ENCODE results near the gene ITPKB. TPM values are rescaled to one million over a fixed set of nuclear protein-coding genes. Genes with fewer than 3 reads are reported as not detected.
"Not testable (repeated sequence)": the region's sequence is repeated elsewhere in the genome, so short reads cannot be mapped to it uniquely, and the experiment has no call there.

Gene ITPKB
- total RNA-seq, 1 experiment from 2014 or later: 1.4 TPM

DNA sequence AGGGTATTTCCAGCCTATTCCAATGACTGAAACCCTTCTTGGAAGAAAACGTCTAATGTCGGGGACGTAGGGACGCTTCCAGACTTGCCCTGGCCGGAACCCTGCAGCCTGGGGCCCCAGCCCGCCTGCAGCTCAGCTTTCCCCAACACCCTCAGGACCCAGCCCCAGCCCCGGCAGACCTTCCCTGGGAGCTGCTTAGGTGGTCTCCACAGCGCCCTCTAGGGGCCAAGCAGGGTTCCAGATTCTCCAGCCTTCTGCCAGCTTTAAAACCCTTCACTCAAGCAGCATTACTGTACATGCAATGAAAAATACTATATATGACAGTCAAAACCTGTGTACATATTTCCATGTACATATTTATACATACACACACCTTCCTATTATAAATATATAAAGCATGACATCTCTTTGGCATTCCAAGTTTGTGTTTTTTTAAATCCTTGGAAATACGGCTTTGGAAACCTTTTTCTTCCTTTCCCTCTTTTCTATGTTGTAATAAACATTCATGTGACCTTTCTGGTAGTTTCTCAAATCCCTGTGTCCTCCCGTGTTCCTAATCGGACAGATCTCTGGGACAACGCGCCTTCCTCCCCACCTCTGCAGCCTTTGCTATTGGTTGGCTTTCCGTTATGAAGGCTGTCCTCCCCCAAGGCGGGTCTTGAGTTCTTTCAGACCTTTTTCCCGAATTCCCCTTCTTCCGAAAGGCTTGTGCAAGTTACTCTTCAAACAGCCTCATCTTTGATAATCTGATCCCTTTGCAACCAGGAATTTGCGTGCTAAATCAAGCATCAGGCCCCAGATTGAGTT, 130.2 kb downstream of the ITPKB start:
- peak; percentile 66 for DNase-seq (ENCODE audit: extremely low read depth, low read depth)

DNA sequence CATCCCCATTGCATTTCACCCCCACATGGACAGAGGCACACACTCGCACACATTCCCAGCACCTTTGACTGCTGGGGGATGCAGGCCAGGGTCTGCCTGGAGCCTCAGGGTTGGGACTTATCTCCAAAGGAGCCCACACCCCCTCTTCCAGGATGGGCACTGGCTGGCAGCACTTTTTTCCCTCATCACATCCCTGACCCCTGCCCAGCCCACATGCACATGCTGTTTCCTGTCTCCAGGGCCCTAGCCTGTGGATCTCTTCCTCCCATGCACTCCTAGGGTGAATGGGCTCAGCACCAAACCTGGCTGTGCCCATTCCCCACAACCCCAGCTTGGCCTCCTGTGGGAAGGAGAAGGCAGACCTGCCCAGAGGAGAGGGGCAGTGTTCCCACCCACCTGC, 131.3 kb downstream of the ITPKB start:
- DNase-seq (ENCODE audit: extremely low read depth, low read depth): no peak

DNA sequence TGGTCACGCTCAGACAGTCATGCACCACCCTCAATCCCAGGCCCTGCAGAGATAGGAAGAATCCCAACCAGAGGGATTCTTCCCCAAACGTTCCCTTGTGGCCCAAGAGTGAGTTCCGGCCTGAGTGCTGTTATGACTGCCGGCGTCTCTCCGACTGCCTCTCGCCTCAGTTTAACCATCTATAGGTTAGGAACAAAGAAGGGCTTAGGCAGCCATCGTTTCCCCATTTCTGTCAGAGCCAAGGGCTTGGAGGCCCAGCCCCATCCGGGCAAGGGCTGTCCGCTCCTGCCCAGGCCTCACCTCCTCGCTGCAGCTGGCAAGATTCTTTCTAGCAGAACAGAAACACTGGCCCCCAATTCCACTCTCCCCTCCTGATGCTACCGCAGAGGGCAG, 131.8 kb downstream of the ITPKB start:
- no peak for DNase-seq (ENCODE audit: extremely low read depth, low read depth)

DNA sequence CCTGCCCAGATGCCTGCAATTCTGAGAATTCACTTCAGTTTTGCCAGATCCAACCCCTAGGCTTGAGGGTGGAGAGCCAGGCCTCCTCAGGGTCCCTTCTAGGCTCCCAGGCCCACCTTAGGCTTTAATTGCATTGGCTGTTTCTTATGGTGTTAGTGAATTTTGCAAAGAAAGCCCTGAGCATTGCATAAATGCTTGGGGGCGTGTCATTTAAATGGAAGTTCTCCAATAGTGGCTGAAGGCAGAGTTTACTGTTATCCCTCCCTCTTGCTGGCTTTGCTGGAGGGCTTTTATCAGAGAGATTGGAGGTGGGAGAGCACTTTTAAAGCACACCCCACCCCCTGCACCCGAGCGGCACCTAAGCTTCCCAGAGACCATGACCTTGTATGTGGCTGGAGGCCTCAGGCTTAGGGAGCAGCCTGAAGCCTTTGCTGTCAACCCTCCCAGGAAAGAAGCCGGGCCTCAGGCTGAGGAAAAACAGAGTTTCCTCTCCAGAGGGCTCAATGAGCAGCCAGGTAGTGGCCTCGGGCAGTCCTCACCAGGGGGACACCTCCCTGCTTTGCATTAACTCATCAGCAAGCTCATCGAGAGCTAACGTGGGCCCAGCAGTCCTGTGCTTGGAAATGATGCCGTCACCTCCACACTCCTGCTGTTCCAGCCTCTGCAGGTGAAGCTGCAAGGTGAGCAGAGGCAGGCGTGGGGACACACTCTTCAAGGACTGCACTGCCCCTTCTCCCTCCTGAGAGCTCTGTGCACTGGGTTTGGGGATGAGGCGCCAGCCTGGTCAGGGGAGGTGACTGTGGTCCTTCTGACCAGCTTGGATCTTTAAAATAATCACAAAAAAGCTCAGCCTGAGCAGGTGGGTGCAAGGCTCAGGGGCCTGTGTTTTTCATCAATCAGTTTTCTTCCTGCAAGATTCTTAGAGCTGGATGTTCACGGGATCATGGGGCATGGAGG, 132.5 kb downstream of the ITPKB start:
- no peak for DNase-seq (ENCODE audit: extremely low read depth, low read depth)

DNA sequence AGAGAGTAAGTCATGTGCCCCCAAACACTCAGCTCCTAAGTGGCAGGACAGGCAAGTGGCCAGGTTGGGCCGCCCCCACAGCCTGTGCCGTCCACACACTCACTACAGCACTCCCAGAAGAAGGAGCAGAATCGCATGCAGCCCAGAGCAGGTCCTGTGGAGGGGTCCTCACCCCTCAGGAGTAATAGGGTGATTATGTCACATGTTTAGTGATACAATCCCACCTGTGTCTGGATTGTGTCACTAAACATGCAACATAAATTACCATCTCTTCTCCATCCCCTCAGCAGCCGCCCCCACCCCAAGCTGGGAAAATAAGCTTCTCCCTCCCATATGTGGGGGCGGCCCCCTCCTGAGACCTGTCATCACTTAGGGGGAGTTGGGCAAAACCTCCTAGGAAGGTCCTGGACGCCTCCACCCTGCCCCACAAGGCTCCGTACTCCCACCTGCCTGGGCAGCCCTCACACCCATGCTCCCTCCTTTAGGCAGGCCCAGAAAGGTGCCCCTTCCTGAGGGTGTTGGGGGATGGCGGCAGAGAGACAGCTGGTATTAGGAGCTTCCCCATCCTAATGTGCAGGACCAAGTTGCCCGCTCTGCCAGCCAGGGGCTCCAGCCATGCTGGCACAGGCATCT, 133.6 kb downstream of the ITPKB start:
- DNase-seq (ENCODE audit: extremely low read depth, low read depth): no peak

DNA sequence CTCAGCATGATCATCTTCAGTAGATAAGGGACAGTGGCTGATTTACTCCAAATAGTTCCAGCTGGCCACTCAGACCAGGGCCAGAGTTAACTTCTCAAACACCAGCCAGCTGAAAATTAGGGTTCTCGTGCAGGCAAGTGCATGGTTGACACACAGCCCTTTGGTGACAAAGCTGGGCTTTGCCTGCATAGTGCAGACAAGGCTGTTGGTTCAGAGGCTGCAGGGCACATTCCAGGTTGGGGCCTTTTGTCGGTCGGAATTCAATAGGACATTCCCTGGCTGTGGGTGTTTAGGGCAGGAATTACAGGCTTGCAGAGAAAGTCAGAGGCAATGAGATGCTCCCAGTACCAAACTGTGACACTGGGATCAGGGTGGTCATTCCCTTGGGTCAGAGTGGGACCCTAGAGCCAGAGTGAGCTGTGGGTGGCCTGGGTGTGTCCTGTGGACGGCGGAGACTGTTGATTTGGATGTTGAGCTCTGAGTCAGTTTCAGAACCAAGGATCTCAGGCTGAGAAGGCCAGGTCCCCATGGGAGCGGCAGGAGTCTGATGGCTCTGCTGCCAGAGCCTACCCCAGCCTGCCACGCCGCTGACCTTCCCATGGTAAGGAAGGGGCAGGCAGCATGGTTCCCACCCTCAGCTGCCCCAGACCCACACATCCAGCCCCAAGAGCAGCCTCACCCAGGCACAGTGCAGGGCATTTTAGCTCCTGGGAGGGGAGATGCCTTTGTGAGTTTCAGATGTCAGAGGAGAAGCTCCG, 134.3 kb downstream of the ITPKB start:
- no peak for DNase-seq (ENCODE audit: extremely low read depth, low read depth)

DNA sequence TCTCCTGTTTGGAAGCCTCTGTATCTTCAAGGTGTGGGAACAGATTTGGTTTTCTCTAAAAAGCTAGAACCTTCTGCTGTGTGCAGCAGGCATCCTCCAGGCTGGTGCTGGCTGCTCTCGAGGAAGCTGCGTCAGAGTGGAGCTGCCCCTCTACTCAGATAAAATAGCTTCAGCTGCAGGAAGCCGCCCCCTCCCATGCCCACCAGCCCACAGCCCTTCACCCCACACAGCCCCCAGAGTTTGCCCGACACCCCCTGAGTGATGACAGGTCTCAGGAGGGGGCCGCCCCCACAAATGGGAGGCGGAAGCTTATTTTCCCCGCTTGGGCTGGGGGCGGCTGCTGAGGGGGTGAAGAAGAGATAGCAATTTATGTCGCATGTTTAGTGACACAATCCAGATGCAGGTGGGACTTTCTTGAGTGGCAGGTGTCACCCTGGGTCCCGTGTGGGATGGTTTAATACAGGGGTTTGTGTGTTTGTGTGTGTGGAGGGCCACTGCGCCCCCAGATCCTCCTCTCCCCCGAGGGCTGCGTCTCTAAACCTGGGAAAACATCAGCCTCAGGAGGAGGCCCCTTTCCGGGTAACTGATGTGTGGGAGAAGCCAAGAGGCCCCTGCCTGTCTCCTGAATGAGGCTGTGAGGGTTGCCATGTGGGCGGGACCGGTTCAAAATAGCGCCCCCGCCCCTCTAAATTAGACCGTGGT, 135.1 kb downstream of the ITPKB start:
- DNase-seq (ENCODE audit: extremely low read depth, low read depth): no peak

DNA sequence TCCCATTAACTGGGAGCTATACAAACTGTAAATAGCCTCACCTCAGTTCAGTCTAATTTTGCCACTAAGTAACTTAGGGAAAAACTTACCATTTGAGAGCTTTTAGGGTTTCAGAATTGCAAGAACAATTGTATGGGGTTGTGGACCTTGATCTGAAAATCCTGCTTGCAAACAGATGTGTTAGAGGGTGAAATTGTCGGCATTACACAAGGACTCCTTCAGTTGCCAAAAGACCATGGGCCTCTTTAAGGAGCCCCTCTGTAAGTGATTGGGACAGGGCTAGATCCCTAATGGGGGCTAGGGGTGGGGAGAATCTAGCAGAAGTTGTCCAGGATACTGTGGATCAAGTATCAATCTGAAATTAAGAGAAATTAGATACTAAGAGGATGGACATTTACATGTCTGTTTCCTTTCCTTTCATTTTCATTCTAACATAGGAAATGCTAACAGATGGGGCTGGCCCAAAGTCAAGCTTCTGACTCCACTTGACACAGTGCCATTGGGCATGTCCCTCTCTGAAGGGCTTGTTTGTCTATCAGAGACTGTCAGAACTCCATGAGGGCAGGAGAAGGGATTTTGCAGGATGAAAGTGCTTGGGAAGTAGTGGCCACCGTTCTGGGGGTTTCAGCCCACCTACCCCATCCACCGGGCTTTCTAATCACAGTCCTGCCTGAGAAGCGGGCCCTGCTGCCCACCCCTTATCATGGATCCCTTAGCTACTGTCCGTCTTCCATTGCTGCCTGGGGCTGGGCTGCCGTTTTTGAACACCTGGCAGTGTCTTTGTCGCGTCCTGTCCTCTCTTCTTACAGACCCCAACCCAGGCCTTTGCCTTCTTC, 135.8 kb downstream of the ITPKB start:
- no peak for DNase-seq (ENCODE audit: extremely low read depth, low read depth)

DNA sequence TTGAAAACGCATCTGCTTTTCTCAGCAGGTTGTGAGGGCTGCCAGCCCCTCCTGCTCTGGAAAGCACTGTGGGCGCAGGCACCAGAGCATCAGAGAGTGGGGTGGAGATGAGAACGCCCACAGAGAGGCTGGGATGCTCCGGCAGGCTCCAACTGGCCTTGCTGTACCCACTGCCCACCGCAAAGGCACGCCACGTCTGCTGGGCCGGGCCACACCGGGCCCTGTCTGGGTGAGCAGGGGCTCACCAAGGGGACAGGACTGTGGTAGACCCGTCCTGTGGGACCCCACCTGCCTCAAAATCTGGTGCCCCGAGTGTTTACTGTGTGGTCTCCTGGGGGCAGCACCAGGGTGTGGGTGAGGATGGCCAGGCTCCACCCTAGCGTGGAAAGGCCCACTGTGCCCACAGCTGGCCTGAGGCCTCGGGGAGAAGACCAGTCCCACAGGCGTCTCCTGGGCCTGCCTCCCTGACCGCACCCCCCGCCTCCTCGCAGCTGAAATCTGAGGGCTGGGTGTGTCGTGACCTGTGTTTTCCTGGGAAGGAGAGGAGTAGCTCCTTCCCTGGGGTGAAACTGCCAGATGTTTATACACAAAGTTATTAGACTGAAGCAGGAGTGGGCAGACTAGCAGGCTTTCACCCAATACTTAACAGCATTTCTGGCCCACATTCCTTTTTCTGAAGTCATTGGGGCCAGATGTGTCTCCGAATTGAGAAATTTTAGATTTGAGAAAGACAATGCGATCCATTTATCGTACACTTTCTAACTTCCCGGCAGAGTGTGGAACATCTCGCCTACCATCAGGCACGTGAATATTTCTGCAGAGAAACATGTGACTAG, 136.7 kb downstream of the ITPKB start:
- no peak for DNase-seq (ENCODE audit: extremely low read depth, low read depth)

DNA sequence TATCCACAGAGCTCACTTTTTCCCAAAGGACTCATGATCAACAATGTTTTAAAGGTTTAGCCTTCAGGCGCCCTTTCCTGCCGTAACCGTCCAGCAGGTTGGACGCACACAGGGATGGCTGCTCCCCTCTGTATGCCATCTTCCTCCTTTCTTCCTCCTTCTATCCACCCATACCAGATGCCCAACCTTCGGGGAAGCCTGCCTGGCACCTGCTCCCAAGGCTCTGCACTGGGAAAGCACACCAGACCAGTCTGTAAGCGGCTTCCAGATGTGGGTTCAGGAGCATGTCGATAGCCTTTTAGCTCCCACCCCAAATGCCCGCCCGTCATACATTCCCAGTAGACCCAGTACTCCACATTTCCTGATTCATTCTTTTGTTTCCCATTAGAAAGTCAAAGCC, 137.6 kb downstream of the ITPKB start:
- DNase-seq (ENCODE audit: extremely low read depth, low read depth): no peak

DNA sequence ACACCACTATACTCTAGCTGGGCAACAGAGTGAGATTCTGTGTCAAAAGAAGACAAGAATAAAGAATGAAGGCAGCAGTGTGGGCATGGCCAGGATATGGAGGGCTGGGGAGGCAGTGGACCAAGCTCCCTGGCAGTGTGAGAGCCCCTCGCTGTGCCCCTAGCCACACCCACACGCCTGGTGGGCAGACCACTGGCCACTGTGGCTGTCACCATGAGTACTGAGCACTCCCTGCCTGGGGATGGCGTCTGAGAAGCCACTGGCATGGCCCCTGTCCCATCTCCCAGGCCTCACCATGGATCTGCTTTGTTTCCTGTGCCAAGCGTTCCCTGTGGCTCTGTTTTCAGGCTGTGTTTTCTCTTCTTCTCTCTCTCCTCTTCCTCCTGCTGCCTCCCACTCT, 138.8 kb downstream of the ITPKB start:
- no peak for DNase-seq (ENCODE audit: extremely low read depth, low read depth)

DNA sequence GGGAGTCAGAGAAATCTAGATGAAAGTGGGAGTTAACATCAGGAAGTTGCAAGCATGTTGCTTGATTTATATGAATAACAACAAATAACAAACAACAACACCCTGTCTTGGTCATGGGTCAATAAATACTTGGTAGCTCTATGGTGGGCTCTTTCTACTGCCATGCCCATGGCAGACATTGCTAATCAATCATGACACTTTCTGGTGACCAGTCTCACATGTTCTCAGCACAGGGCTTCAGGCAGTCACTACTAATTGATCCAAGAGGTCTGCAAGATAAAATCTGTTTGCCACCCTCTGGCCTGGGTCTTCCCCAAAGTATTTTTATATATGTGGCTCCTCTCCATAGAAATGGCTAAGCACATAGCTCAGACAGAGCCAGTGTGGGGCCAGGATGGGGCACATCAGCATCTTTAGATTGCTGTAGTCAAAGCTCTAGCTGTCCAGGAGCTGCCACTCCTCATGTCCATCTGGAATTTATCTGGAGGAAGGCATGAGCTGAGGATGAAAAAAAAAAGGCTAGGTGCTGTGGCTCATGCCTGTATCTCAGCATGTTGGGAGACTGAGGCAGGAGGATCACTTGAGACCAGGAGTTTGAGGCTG, 139.3 kb downstream of the ITPKB start:
- peak; percentile 6 for DNase-seq (ENCODE audit: extremely low read depth, low read depth)

DNA sequence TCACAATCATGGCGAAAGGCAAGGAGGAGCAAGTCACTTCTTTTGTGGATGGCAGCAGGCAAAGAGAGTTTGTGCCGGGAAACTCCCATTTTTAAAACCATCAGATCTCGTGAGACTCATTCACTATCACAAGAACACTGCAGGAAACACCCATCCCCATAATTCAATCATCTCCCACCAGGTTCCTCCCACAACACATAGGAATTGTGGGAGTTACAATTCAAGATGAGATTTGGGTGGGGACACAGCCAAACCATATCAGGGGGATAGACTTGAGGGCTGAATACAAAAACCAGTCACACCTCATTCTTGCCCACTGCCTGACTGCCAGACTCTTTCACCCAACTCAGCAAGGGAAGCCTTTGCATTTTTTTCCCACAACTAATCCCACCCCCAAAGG, 140.1 kb downstream of the ITPKB start:
- DNase-seq (ENCODE audit: extremely low read depth, low read depth): not testable (repeated sequence)

DNA sequence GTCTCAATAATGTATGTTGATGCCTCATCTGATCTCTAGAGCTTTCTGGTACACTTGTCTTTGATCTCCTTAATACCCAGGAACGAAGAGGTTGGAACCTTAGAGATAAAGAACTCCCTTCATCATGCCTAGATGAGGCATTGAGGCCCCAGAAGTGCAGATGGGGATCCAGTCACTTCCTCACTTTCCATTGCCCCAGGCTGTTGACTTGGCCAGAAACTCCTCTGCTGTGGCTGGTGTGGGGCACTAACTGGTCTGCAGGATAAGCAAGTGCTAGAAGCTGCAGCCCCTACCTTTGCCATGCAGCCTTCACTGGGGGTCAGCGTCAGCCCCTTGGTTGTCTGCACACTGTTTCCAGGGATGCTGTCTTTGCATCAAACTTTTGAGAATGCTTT, 140.6 kb downstream of the ITPKB start:
- no peak for DNase-seq (ENCODE audit: extremely low read depth, low read depth)

DNA sequence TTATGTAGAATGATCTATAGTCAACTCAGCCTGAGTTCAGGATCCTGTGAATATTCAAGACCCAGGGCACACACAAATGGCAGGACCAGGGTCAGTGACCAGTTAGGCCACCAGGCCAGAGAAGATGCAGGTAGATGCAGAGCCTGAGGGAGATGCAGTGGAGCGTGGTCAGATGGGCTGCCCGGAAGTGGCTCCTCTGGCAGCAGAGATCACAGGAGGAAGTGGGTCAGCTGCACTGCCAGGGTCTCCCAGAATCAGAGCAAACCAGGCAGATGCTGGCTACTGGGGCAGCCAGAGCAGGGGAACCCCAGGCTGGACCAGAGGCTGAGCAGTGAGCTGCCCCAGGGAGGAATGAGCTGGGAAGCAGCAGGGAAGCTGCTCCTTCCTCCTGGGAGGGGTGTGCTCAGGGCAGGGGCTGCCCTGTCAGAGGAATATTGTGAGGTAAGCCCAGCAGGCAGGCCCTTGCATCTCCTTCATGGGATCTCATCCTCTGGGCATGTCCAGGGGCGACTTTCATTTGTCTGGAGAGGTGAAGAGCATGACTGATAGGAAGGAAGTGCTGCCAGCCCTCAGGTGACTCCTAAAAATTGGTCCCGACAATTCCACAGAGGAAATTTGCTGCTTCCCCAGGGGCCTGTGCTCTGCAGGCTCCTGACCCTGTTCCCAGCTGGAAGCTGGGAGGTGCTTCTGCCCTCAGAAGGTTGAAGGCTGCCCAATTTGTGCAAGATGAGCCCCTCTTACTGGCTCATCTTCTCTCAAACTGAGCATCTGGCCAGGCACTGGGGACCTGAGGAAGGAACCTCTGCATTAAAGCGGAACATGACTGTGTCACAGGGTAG, 141.2 kb downstream of the ITPKB start:
- no peak for DNase-seq (ENCODE audit: extremely low read depth, low read depth)

DNA sequence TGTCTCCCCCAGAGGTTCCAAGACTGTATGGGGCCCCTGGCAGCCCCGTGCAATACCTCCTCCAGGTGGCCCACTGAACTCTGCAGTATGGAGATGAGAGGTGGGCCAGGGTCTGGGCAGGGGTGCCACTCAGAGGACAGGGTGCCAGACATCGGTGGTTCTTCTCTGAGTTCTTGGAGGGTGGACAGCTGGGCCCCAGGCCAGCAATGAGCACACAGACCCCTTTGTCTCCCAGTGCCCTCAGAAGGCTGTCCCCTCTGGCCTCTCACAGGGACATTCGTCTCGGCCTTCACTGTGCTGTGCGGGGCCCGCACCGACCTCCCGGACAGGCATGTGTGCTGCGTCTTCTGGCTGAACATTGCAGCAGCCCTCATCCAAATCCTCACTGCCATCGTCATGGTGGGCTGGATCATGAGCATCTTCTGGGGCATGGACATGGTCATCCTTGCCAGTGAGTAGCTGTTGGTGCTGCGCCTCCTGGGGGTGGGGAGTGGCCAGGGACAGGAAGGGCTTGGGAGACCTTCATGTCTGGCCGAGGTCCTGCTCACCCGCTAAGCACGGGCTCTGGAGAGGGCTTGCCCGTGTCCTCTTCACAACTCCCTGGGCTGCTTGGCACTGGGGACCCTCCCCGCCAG, 142.4 kb downstream of the ITPKB start:
- DNase-seq (ENCODE audit: extremely low read depth, low read depth): no peak

All from NCI-H460 (cell line).